Measurements from ENCODE around the gene STARD4. TPM values are rescaled to one million over a fixed set of nuclear protein-coding genes. Genes with fewer than 3 reads are reported as not detected.

The STARD4 gene
- total RNA-seq, 1 experiment from 2014 or later, result 31.1 TPM

DNA sequence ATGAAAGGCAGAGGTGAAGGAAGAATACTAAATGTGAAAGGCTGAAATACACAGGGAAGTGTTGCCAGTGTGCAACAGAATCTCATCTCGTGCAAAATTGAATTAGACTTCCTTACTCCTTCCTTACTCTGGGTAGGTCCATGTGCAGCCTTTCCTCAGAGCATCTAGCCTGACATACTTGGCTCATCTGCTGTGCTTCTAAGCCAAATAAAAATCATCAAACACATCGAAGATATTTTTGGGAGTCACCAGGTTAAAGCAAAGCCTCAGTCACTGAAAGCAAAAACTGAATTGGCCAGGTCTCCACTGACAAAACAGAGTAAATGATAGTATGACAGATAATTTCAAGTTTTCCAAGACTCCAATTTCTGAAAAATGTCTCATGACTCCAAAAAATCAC is 19.3 kb downstream of the STARD4 start:
- Mint-ChIP-seq H3K36me3 (ENCODE audit: insufficient read depth, unreplicated experiment) (peaks cover under 1% of the 10 kb centered on the region), H3K9me3 (ENCODE audit: unreplicated experiment) (no peaks in the 10 kb centered on the region), H3K4me3 (ENCODE audit: unreplicated experiment) (no peak overlapping the region), H3K4me1 (ENCODE audit: insufficient read depth, unreplicated experiment) (peaks cover 8% of the 10 kb centered on the region), H3K27ac (ENCODE audit: low read depth, unreplicated experiment) (peak overlapping the region; percentile 99), H3K27me3 (ENCODE audit: insufficient read depth, unreplicated experiment) (no peaks in the 10 kb centered on the region)
- CTCF ChIA-PET, result interaction anchor here (0.7 to 1.3 kb wide), 2 partner anchors 9 to 19 kb away, joined by 3 read pairs; no protein-coding TSS in a partner anchor
- TF ChIP-seq, protein P1, sequence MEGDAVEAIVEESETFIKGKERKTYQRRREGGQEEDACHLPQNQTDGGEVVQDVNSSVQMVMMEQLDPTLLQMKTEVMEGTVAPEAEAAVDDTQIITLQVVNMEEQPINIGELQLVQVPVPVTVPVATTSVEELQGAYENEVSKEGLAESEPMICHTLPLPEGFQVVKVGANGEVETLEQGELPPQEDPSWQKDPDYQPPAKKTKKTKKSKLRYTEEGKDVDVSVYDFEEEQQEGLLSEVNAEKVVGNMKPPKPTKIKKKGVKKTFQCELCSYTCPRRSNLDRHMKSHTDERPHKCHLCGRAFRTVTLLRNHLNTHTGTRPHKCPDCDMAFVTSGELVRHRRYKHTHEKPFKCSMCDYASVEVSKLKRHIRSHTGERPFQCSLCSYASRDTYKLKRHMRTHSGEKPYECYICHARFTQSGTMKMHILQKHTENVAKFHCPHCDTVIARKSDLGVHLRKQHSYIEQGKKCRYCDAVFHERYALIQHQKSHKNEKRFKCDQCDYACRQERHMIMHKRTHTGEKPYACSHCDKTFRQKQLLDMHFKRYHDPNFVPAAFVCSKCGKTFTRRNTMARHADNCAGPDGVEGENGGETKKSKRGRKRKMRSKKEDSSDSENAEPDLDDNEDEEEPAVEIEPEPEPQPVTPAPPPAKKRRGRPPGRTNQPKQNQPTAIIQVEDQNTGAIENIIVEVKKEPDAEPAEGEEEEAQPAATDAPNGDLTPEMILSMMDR (IDR thresholded peaks at IDR 0.05; ENCODE audit: unreplicated experiment), result no peak
- no peak for DNase-seq (ENCODE audit: unreplicated experiment)
- intact Hi-C loops (cut with micrococcal nuclease), result no loop called here
- no TSS peak for BruUV-seq (replicated peaks)
- POLR2A ChIA-PET, result interaction anchor here (1.3 to 10.8 kb wide), 4 partner anchors 10 to 337 kb away, joined by 3 to 105 read pairs (median 10); partner anchors contain the start of gene STARD4

DNA sequence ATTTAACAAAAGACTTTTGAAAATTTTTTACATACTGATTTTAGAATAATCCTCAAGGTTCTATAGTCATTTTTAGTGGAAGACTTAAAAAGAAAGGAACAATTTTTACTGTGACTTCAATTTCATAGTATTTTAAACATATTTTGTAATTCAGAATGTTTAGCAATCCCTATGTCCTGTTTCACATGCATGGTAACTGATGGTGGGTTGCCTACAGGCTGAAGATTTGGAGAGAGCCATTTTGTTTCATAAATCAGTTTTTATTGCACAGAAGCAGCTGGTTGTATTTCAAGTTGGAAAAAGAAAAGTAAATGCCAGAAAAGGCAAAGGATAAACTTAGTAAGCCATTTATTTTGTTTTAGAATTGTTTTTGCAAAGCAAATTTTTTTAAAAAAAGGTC is 24.0 kb downstream of the STARD4 start:
- intact Hi-C loops (cut with micrococcal nuclease), result no loop called here

DNA sequence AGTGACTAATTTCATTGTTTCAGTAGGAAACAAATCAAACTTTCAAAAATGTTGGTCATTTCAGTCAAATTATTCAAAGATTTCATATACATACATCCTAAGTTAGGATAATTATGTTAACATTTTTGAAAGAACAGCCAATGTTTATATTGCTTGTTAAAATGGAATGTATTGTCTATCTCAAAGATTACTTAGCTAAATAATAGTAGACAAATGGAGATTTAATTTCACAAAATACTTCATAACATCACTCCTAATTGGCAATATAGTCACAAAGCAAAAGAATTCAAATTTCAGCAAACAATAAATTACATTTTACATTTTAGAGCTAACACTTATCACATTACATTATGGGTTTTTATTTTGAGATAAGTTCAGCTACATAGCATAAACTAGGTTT is 25.4 kb downstream of the STARD4 start:
- ChIA-PET POLR2A (interaction anchor here (0.7 kb wide), 2 partner anchors 60 to 1401 kb away, joined by 3 read pairs; no protein-coding TSS in a partner anchor), CTCF (no interaction called here)
- Mint-ChIP-seq H3K4me1 (ENCODE audit: insufficient read depth, unreplicated experiment) (peaks cover 4% of the 10 kb centered on the region), H3K27me3 (ENCODE audit: insufficient read depth, unreplicated experiment) (no peaks in the 10 kb centered on the region), H3K9me3 (ENCODE audit: unreplicated experiment) (no peaks in the 10 kb centered on the region), H3K4me3 (ENCODE audit: unreplicated experiment) (no peak overlapping the region), H3K27ac (ENCODE audit: low read depth, unreplicated experiment) (no peak overlapping the region), H3K36me3 (ENCODE audit: insufficient read depth, unreplicated experiment) (no peaks in the 10 kb centered on the region)
- intact Hi-C loops (cut with micrococcal nuclease), result no loop called here
- no TSS peak for BruUV-seq (replicated peaks)
- TF ChIP-seq, protein P1 (IDR thresholded peaks at IDR 0.05; ENCODE audit: unreplicated experiment), result no peak
- no peak for DNase-seq (ENCODE audit: unreplicated experiment)

More for the DNA sequence above, 24.0 kb downstream of the STARD4 start:
- no peak overlapping the region for H3K27ac Mint-ChIP-seq (ENCODE audit: low read depth, unreplicated experiment)
- DNase-seq (ENCODE audit: unreplicated experiment), result no peak
- H3K36me3 Mint-ChIP-seq (ENCODE audit: insufficient read depth, unreplicated experiment), result no peaks in the 10 kb centered on the region
- BruUV-seq (replicated peaks), result no TSS peak
- ChIA-PET POLR2A (interaction anchor here (0.8 to 1.6 kb wide), 2 partner anchors 23 to 24 kb away, joined by 3 to 4 read pairs; partner anchors contain the start of gene STARD4), CTCF (no interaction called here)
- no peaks in the 10 kb centered on the region for H3K9me3 Mint-ChIP-seq (ENCODE audit: unreplicated experiment)
- H3K27me3 Mint-ChIP-seq (ENCODE audit: insufficient read depth, unreplicated experiment), result no peaks in the 10 kb centered on the region
- TF ChIP-seq, protein P1 (IDR thresholded peaks at IDR 0.05; ENCODE audit: unreplicated experiment), result no peak
- no peak overlapping the region for H3K4me3 Mint-ChIP-seq (ENCODE audit: unreplicated experiment)
- H3K4me1 Mint-ChIP-seq (ENCODE audit: insufficient read depth, unreplicated experiment), result peaks cover 4% of the 10 kb centered on the region

DNA sequence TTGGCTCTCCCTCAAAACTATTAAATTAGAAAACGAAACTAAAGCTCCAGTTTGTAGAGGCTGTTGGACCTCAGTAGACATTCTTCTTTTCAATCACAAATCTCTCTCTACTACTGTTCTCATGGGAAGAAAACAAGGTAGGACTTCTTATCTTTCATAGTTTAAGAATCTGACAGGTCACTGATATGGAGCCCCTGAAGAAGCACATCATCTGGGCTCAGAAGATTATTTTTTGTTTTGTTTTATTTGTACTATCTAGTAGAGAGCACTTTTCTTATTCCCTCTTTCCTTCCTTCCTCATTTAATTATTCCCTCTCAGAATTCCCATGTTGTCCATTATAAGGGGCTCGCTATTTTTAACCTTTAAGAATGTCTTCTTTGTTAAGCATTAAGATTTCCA is 26.3 kb downstream of the STARD4 start:
- no peaks in the 10 kb centered on the region for H3K9me3 Mint-ChIP-seq (ENCODE audit: unreplicated experiment)
- H3K27me3 Mint-ChIP-seq (ENCODE audit: insufficient read depth, unreplicated experiment), result no peaks in the 10 kb centered on the region
- H3K4me1 Mint-ChIP-seq (ENCODE audit: insufficient read depth, unreplicated experiment), result peaks cover 4% of the 10 kb centered on the region
- POLR2A ChIA-PET, result interaction anchor here (0.7 to 1.8 kb wide), 2 partner anchors 9 to 365 kb away, joined by 3 to 11 read pairs; no protein-coding TSS in a partner anchor
- no TSS peak for BruUV-seq (replicated peaks)
- H3K27ac Mint-ChIP-seq (ENCODE audit: low read depth, unreplicated experiment), result no peak overlapping the region
- CTCF ChIA-PET, result no interaction called here
- no peaks in the 10 kb centered on the region for H3K36me3 Mint-ChIP-seq (ENCODE audit: insufficient read depth, unreplicated experiment)
- H3K4me3 Mint-ChIP-seq (ENCODE audit: unreplicated experiment), result no peak overlapping the region
- TF ChIP-seq, protein P1 (IDR thresholded peaks at IDR 0.05; ENCODE audit: unreplicated experiment), result no peak
- intact Hi-C loops (cut with micrococcal nuclease), result no loop called here
- no peak for DNase-seq (ENCODE audit: unreplicated experiment)

Measured in MCF 10A (cell line).